HL-60/S4 treated with phorbol 12-myristate 13-acetate at 8.2 ng/mL for 4 days and 3 days (cell line): ENCODE measurements around the gene NKAIN2.
"Not testable (repeated sequence)": the region's sequence is repeated elsewhere in the genome, so short reads cannot be mapped to it uniquely, and the experiment has no call there.

ENCODE experiments used
- in situ Hi-C: fragments of 300-500 bp; cut with MboI; formaldehyde crosslinking; loops from 2 replicates; pipeline ENCODE4 v1.15.0; 2022; ENCODE audit warnings: low sequenced_read_pairs

The NKAIN2 gene

DNA sequence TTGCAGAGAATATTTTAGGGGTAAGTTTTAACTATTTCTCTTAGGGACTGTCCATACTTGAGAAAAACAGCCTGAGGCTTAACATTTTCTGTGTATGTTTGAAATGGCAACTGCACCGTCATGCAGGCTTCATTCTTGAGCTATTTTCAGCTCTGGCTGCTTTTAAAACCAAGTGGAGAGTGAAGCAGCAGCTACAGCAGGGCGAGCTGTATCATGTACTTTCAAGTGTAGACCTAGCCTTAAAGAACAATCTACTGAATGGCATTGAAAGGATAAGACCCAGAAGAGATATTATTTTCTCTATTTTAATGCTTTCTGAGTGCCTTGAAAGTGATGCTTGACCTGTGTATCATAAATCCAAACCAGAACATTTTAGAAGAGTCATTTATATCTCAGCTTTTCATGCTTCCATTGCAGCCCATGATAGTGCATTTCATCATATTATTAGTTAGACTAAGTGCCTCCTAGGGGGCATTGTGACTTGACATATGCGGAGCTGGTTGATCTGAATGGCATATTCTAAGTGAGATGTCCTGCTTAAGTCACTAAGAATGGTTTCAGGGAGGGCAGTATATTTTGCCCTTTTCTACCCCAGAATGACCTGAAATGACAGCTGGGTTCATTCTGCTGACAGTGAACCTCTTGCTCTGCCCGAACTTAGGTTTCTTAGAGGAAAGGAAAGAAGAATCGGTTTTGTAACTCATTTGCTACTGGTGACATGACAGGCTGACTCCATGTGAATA, 85.3 kb downstream of the NKAIN2 start:
- in situ Hi-C loops: no loop called here

- in situ Hi-C loops: no loop called here
These were observed 91.7 kb downstream of the NKAIN2 start for GRCh38 chr6:123895346-123895745.

- in situ Hi-C loops: no loop called here
These were observed 92.1 kb downstream of the NKAIN2 start for GRCh38 chr6:123895806-123896205.

- in situ Hi-C loops: no loop called here
These were observed 93.2 kb downstream of the NKAIN2 start for GRCh38 chr6:123896869-123897268.

GRCh38 chr6:123897965-123898364, 94.3 kb downstream of the NKAIN2 start:
- in situ Hi-C loops: no loop called here

GRCh38 chr6:123898665-123899064, 95.0 kb downstream of the NKAIN2 start:
- in situ Hi-C loops: no loop called here

- in situ Hi-C loops: no loop called here
These were observed 96.1 kb downstream of the NKAIN2 start for GRCh38 chr6:123899745-123900144.

DNA sequence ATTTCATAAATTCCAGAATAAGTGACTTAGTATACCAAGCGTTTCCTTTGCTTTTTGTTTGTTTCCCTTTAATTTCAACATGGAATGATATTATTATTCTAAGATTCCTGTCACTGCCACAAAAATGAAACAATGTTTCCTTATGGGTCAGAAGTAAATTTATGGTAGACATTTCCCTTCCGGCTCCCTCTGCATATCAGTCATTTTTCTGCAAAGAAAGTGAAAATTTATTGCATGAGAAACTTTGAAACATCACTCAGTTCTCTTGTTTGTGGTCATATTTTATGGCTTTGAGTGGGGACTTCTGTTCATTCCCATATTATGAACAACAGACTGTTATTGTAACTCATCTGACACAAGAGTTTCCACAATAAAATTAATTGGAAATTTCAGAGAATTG, 97.8 kb downstream of the NKAIN2 start:
- in situ Hi-C loops: no loop called here

GRCh38 chr6:123902738-123903313, 99.2 kb downstream of the NKAIN2 start:
- in situ Hi-C loops: no loop called here

GRCh38 chr6:123904228-123904627, 100.6 kb downstream of the NKAIN2 start:
- in situ Hi-C loops: no loop called here

DNA sequence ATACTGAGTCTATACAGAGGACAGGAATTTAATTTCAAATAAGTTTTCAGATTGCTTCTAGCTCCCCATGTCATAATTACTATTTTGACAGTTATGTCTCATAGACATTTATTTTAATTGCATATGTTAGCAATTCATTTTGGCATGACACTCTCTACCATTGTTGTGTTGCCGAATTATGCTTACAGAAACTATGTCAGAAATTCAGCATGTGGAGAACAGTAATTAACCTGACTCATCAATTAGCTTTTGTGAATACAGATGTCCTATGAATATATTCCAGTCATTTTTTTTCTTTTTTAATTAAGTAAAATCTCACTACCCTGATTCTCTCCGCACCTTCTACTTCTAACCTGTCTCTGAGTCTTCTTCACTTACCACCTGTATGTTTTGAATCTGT, 105.1 kb downstream of the NKAIN2 start:
- in situ Hi-C loops: no loop called here

GRCh38 chr6:123909989-123910388, 106.3 kb downstream of the NKAIN2 start:
- in situ Hi-C loops: no loop called here

DNA sequence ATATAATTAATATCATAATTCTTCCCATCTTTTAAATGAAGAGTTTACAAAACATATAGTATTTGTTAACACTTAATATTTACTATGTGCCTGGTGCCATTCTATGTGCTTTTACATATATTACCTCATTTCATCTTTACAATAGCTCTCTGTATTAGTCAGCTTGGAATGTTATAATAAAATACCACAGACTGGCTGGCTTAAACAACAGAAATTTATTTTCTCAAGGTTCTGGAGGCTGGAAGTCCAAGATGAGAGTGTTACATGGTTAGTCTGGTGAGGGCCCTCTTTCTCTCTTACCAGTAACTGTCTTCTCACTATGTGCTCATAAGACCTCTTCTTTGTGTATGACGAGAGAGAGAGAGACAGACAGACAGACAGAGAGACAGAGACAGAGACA, 110.2 kb downstream of the NKAIN2 start:
- in situ Hi-C loops: no loop called here

GRCh38 chr6:123923379-123923778, 119.7 kb downstream of the NKAIN2 start:
- in situ Hi-C loops: not testable (repeated sequence)

DNA sequence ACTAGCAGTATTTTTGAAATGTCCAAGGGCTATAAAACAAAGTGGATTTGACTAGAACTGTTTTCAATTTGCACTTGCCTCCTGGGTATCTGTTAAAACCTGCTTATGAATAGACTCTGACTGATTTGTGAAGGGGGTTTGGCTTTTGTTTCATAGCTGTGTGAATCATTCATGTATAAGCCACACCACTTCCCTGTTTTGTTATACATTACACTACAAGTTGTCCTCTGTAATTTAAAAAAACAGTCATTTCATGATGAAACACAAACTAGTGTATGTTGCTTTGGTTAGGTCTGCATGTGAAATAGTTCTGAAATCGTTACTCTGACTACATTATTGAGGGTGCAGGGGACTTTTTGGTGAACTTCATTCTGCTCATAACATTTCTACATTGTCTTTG, 121.7 kb downstream of the NKAIN2 start:
- in situ Hi-C loops: no loop called here

DNA sequence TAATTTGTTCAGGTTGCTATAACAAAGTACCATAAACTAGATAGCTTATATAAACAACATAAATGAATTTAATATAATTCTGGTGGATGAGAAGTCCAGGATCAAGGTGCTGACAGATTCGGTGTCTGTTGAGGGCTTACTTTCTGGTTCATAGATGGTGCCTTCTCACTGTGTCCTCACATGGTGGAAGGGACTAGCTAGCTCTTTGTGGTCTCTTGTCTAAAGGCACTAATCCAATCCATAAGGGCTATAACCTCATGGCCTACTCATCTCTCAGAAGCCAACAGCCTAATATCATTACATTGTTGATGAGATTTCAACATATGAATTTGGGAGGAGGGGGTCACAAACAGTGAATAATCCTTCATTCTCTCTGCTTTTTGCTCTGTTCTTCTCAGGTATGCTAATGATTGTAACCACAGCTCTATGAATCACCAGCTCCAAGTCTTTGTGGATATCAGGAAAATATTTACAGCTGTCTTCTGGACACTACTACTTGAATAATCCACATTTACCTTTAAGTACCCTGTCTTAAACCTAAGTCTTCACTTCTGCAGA, 122.3 kb downstream of the NKAIN2 start:
- in situ Hi-C loops: no loop called here

DNA sequence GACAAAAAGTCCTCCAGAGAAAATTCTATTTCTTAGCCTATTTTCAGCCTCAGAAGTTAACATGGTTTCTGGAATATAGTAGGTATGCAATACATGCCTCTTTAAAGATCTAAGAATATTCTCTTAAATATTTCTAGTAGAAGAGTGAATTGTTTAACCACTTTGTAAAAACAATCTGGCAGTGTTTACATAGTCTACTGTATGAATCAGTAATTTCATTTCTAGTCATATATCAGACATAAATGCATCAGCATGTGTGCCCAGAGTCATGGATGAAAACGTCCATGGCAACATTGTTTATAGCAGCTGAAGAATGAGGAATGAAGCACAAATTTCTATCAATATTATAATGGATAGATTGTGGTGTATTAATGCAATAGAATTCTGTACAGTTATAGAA, 124.9 kb downstream of the NKAIN2 start:
- in situ Hi-C loops: no loop called here

- in situ Hi-C loops: no loop called here
These were observed 128.3 kb downstream of the NKAIN2 start for GRCh38 chr6:123931928-123932327.

DNA sequence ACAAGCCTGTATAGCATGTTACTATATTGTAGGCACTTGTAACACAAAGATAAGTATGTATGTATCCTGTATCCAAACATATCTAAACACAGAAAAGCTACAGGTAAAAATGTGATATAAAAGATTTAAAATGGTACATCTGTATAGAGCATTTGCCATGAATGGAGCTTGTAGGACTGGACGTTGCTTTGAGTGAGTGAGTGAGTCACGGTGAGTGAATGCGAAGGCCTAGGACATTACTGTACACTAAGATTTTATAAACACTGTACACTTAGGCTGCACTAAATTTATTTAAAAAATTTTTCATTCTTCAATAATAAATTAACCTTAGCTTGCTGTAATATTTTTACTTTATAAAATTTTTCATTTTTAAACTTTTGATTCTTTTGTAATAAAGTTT, 136.9 kb downstream of the NKAIN2 start:
- in situ Hi-C loops: no loop called here

DNA sequence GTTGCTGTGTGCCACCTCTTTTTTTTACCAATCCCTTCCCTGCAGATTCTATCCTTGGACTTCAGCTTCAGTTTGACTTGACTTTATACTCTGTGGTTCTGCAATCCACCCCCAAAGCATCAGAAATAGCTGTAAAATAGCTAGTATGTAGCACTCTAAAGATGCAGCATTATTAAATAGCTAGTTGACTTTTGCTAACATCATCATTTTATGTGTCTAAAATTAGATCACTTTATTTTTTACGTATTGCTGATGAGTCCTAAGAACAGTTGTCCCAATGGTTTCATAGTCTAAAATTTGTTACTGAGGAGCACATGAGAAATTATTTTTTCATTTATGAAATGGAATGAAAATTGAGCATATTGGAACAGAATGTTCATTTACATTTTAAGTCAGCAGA, 138.2 kb downstream of the NKAIN2 start:
- in situ Hi-C loops: no loop called here

- in situ Hi-C loops: no loop called here
These were observed 141.7 kb downstream of the NKAIN2 start for GRCh38 chr6:123945386-123945785.

- in situ Hi-C loops: no loop called here
These were observed 150.3 kb downstream of the NKAIN2 start for GRCh38 chr6:123953920-123954319.
